GM08714 (cell line): ENCODE measurements around the gene HS1BP3.

ENCODE experiments used
- H3K4me3 ChIP-seq: fragments of 200-500 bp; sonication (Bioruptor generic); 2 replicates; pipeline ENCODE4 v1.5.1; 2014; ENCODE audit warnings: mild to moderate bottlenecking, low read length, inconsistent platforms
- ZNF274 ChIP-seq: IDR thresholded peaks from 2 replicates; pipeline ENCODE4 v1.6.1; 2012; ENCODE audit warnings: mild to moderate bottlenecking, low read depth, low read length

Gene HS1BP3

GRCh38 chr2:20670315-20671035 is 19.6 kb upstream of the HS1BP3 start:
- no peak for TF ChIP-seq ZNF274
- no peak overlapping the region for H3K4me3 ChIP-seq

DNA sequence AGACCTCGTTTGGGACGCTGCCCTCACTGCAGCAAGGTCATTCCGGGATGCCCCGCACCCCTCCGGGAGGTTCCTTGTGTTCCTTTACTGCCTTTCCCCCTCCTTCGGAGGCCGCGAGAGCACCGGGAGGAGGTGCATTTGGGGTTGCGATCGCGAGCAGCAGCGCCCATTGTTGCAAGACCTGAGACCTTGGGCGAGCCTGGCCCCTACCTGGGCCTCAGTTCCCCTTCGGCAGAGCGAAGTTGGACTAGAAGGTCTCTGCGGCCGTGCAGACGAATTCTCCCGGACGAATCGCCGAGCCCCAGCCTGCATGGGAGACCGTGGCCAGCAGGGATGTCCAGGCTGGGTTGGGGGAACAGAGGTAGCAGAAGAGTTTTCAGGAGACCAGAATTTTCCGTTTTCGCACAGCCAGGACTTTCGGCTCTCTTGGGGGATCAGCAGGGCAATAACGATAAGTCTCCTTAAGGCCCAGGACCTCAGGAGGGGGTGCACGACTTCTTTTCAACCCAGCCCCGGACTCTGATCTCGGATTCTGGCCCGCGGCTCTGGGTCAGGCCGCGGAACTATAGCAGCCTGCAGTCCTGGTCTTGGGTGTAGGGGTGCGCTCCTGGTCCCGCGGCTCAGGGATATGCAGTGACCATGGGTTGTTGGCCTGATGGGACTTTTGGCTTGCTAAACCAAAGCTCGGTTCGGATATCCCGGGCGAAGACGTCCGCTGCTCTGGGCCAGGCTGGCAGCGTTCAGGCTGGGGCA is 18.8 kb upstream of the HS1BP3 start:
- TF ChIP-seq ZNF274, result no peak
- no peak overlapping the region for H3K4me3 ChIP-seq

GRCh38 chr2:20668871-20669475 is 18.1 kb upstream of the HS1BP3 start:
- TF ChIP-seq ZNF274, result no peak
- H3K4me3 ChIP-seq, result no peak overlapping the region

DNA sequence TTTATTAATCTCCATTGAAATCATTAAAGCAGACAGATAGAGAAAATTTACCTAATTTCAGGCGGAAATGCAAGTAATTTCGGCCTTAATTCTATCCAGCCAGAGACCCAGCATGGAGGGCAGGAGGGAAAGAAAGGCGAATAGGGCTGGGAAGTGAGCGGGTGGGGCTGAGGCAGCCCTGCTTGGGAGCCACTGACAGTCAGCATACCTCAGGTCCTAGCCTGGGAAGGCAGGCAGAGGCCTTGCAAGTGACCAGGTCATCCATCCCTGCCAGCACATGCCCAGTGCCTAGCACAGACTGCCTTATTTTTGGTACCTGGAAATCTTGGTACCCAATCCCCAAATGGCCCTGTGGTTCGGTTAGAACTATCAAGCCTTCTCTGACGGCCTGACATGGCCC is 17.6 kb upstream of the HS1BP3 start:
- no peak for TF ChIP-seq ZNF274
- H3K4me3 ChIP-seq, result no peak overlapping the region

GRCh38 chr2:20667531-20668401 is 16.9 kb upstream of the HS1BP3 start:
- H3K4me3 ChIP-seq, result peak overlapping the region; percentile 8; the same call in 1 of the 2 replicates
- no peak for TF ChIP-seq ZNF274

DNA sequence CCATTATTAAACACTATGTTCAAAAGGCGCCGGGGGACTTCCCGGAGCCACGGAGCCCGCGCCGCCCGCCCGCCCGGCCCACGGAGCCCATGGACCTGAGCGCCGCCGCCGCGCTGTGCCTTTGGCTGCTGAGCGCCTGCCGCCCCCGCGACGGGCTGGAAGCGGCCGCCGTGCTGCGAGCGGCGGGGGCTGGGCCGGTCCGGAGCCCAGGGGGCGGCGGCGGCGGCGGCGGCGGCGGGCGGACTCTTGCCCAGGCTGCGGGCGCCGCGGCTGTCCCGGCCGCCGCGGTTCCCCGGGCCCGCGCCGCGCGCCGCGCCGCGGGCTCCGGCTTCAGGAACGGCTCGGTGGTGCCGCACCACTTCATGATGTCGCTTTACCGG is 16.2 kb upstream of the HS1BP3 start:
- TF ChIP-seq ZNF274, result no peak
- peak overlapping the region; percentile 8; the same call in 1 of the 2 replicates for H3K4me3 ChIP-seq

DNA sequence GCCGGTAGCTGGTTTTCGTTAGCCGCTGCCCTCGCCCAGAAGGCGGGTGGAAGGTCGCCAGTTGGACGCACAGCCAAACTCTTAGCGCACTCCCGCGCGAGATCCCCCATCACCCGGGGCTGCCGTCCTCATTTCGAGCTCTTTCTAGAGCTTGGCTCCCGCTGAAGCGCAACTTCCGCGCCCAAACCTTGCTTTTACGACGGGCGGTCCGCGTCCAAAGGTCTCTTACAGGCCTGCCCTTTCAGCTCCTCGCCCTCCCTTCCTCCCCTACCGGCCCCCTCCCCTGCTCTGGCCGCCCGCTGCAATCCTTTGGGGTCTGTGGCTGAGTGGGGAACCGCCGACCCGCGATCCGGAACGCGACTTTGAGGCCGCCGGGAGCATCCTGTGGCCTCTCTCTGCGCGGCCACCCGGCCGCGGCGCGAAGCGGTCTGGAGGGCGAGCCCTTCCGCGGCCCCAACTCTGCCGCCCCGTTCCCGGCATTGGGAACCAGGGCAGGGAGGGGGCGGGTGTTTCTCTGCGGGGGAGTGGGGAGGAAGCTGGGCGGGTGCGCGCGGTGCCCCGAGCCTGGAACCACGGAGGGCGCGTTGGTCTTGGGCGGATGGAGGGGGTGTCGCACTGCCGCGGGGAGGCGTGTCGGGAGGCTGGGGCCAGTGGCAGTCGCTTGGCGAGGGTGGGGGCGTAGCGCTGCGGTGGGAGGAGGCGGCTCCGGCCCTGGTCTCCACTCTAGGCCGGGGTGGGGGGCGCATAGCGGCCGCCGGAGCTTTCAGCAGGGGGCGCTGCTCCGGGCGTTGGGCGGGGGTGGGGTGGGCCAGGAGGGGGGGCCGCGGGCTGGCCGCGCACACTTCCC is 15.6 kb upstream of the HS1BP3 start, which contains the start of gene GDF7:
Gene GDF7, plus strand, starts transcription at position 841 of the 847 bp plus-strand sequence. CDS start 96 bp downstream, outside the sequence.
- peak within 1 kb of the TSS; percentile 15; the same call in 1 of the 2 replicates for H3K4me3 ChIP-seq
- no peak for TF ChIP-seq ZNF274

DNA sequence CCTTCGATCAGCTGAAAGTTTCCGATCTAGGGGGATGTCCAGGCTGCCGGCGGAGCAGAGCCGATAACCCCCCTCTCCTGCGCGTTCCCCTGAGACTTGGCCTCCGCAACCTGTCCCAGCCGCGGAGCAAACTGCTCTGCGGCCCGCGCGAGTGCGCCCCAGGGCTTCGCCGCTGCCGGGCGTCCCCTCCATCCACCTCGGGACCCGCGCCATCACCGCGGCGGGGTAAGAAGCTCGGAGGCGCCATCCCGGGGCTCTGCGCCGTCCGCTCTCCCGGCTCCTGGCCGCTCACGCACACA is 15.1 kb upstream of the HS1BP3 start:
- TF ChIP-seq ZNF274, result no peak
- peak overlapping the region; percentile 15; the same call in 1 of the 2 replicates for H3K4me3 ChIP-seq

GRCh38 chr2:20665243-20666004 is 14.5 kb upstream of the HS1BP3 start:
- no peak overlapping the region; the same call in 1 of the 2 replicates for H3K4me3 ChIP-seq
- TF ChIP-seq ZNF274, result no peak

GRCh38 chr2:20664431-20665242 is 13.7 kb upstream of the HS1BP3 start:
- no peak for TF ChIP-seq ZNF274
- H3K4me3 ChIP-seq, result no peak overlapping the region

GRCh38 chr2:20664071-20664390 is 13.1 kb upstream of the HS1BP3 start:
- no peak overlapping the region for H3K4me3 ChIP-seq
- no peak for TF ChIP-seq ZNF274
